Measurements from ENCODE around the gene BMPR1B. TPM values are rescaled to one million over a fixed set of nuclear protein-coding genes. Genes with fewer than 3 reads are reported as not detected.

BMPR1B gene
- total RNA-seq, 1 experiment from 2014 or later, result not detected

GRCh38 chr4:94974773-94975172 is 217.0 kb downstream of the BMPR1B start:
- H3K4me2 ChIP-seq (ENCODE audit: low read length), result no peak overlapping the region
- H4K20me1 ChIP-seq (ENCODE audit: insufficient read depth), result no peaks in the 10 kb centered on the region
- intact Hi-C loops (cut with micrococcal nuclease), result no loop called here
- H3K4me3 ChIP-seq (replicated peaks in 1 of 2; ENCODE audit: low read depth in 1 of 2, low read length in 2 of 2), result no peak overlapping the region
- no peak overlapping the region for H3K9ac ChIP-seq (ENCODE audit: low read length)
- H3K9me2 ChIP-seq (ENCODE audit: insufficient read depth), result no peaks in the 10 kb centered on the region
- H3K36me3 ChIP-seq (ENCODE audit: control insufficient read depth in 1 of 2, insufficient read depth in 2 of 2, low read length in 2 of 2), result no peaks in the 10 kb centered on the region
- H3K79me2 ChIP-seq (ENCODE audit: insufficient read depth, low read length), result no peaks in the 10 kb centered on the region
- CTCF ChIA-PET, result no interaction called here
- RAD21 ChIA-PET (ENCODE audit: low non-redundant PET in 1 of 2, low total read pairs in 2 of 2, uncharacterized antibody in 2 of 2, unreplicated experiment in 2 of 2), result no interaction called here
- H3K4me1 ChIP-seq (ENCODE audit: control insufficient read depth in 1 of 2, insufficient read depth in 2 of 2, low read length in 2 of 2), result no peaks in the 10 kb centered on the region
- POLR2A ChIA-PET, result no interaction called here
- TF ChIP-seq EGR1 (IDR thresholded peaks at IDR 0.05; ENCODE audit: low read depth) (no peak), ELF1 (IDR thresholded peaks at IDR 0.05; ENCODE audit: borderline replicate concordance, low read depth) (no peak)
- no peak overlapping the region for H2AFZ ChIP-seq (ENCODE audit: low read depth, low read length, poor library complexity, severe bottlenecking)
- BruUV-seq (replicated peaks), result no TSS peak
- H3K27me3 ChIP-seq (ENCODE audit: insufficient read depth, low read length), result no peaks in the 10 kb centered on the region
- ATAC-seq, result no peak
- no peak overlapping the region for H3K27ac ChIP-seq (ENCODE audit: low read depth, low read length)
- no peak for DNase-seq (ENCODE audit: low read depth, low spot score)
- H3K9me3 ChIP-seq (ENCODE audit: control insufficient read depth in 1 of 2, insufficient read depth in 1 of 2, low read depth in 1 of 2, low read length in 2 of 2), result no peaks in the 10 kb centered on the region

GRCh38 chr4:94976371-94977011 is 218.7 kb downstream of the BMPR1B start:
- Histone ChIP-seq H3K36me3 (ENCODE audit: control insufficient read depth in 1 of 2, insufficient read depth in 2 of 2, low read length in 2 of 2) (no peaks in the 10 kb centered on the region), H4K20me1 (ENCODE audit: insufficient read depth) (no peaks in the 10 kb centered on the region), H3K27me3 (ENCODE audit: insufficient read depth, low read length) (no peaks in the 10 kb centered on the region), H3K79me2 (ENCODE audit: insufficient read depth, low read length) (no peaks in the 10 kb centered on the region), H3K4me3 (replicated peaks in 1 of 2; ENCODE audit: low read depth in 1 of 2, low read length in 2 of 2) (no peak overlapping the region), H3K4me1 (ENCODE audit: control insufficient read depth in 1 of 2, insufficient read depth in 2 of 2, low read length in 2 of 2) (no peaks in the 10 kb centered on the region), H3K9me2 (ENCODE audit: insufficient read depth) (no peaks in the 10 kb centered on the region), H3K4me2 (ENCODE audit: low read length) (no peak overlapping the region), H3K27ac (ENCODE audit: low read depth, low read length) (no peak overlapping the region), H3K9ac (ENCODE audit: low read length) (no peak overlapping the region), H3K9me3 (ENCODE audit: control insufficient read depth in 1 of 2, insufficient read depth in 1 of 2, low read depth in 1 of 2, low read length in 2 of 2) (no peaks in the 10 kb centered on the region), H2AFZ (ENCODE audit: low read depth, low read length, poor library complexity, severe bottlenecking) (no peak overlapping the region)
- intact Hi-C loops (cut with micrococcal nuclease), result no loop called here
- ChIA-PET RAD21 (ENCODE audit: low non-redundant PET in 1 of 2, low total read pairs in 2 of 2, uncharacterized antibody in 2 of 2, unreplicated experiment in 2 of 2) (no interaction called here), CTCF (no interaction called here), POLR2A (no interaction called here)
- no TSS peak for BruUV-seq (replicated peaks)
- TF ChIP-seq ATF3 (IDR thresholded peaks at IDR 0.05) (no peak), YY1 (IDR thresholded peaks at IDR 0.05; ENCODE audit: extremely low read depth, insufficient replicate concordance, low read depth, low read length) (no peak), FOSL1 (IDR thresholded peaks at IDR 0.05; ENCODE audit: low read depth) (no peak), SRF (IDR thresholded peaks at IDR 0.05; ENCODE audit: low read depth) (no peak), EZH2phosphoT487 (IDR thresholded peaks at IDR 0.05; ENCODE audit: borderline replicate concordance) (no peak), CEBPB (IDR thresholded peaks at IDR 0.05; ENCODE audit: low read depth) (no peak), POLR2A (IDR thresholded peaks at IDR 0.05; ENCODE audit: borderline replicate concordance, extremely low read depth, insufficient read depth, insufficient read length) (no peak), ZFX (IDR thresholded peaks at IDR 0.05) (no peak), EZH2 (IDR thresholded peaks at IDR 0.05) (no peak), EGR1 (IDR thresholded peaks at IDR 0.05; ENCODE audit: low read depth) (no peak), RAD21 (IDR thresholded peaks at IDR 0.05; ENCODE audit: low read depth) (no peak), TCF7L2 (IDR thresholded peaks at IDR 0.05; ENCODE audit: borderline replicate concordance, extremely low read depth, insufficient read depth, insufficient read length) (no peak)
- TF ChIP-seq, protein P1, sequence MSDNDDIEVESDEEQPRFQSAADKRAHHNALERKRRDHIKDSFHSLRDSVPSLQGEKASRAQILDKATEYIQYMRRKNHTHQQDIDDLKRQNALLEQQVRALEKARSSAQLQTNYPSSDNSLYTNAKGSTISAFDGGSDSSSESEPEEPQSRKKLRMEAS (IDR thresholded peaks at IDR 0.05), result no peak
- DNase-seq (ENCODE audit: low read depth, low spot score) (no peak), ATAC-seq (no peak)

Data from HCT116 (cell line).